ENCODE data around the gene CYP3A4. TPM values are rescaled to one million over a fixed set of nuclear protein-coding genes. Genes with fewer than 3 reads are reported as not detected.
"Not testable (repeated sequence)": the region's sequence is repeated elsewhere in the genome, so short reads cannot be mapped to it uniquely, and the experiment has no call there.

Gene CYP3A4
- total RNA-seq, 3 donors from 2014 or later (not counting 1 experiment from before 2014, with no cell fraction given), result not detected

DNA sequence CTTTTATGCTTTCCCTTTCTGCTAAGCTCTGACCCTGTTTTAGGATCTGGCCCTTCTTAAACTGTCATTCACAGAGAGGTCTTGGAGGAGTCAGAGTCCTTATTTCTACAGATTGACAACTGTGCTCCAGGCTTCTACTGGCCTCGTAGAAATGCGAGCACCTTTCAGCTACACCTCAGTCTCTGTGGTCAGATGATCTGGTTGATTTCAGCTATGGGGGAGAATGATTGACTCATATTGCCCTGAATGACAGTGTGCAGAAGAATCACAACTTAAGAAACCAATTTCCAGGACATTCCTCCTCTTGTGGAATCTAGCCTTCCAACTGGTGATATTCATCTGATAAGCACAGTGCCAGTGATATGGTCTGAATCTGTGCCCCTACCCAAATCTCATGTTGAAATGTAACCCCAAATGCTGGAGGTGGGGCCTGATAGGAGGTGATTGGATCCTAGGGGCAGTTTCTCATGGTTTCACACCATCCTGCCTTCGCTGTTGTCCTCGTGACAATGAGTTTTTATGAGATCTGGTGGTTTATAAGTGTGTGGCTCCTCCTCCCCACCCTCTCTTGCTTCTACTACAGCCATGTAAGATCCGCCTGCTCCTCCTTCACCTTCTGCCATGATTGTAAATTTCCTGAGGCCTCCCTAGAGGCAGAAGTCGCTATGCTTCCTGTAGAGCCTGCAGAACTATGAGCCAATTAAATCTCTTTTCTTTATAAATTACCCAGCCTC lies 35.0 kb downstream of the CYP3A4 start:
- no peaks in the 10 kb centered on the region for H3K9me3 ChIP-seq (ENCODE audit: control insufficient read depth, insufficient read depth, low read length)
- no peak overlapping the region for H3K4me3 Mint-ChIP-seq
- no peak overlapping the region for H3K27ac Mint-ChIP-seq
- no peak for ATAC-seq
- no peaks in the 10 kb centered on the region for H3K4me1 Mint-ChIP-seq
- no peaks in the 10 kb centered on the region for H3K36me3 ChIP-seq (ENCODE audit: control insufficient read depth, insufficient read depth, low read length)
- DNase-seq, result no peak
- H3K4me1 ChIP-seq (ENCODE audit: control insufficient read depth, insufficient read depth, low read length), result no peaks in the 10 kb centered on the region
- H3K36me3 Mint-ChIP-seq, result peaks cover 6% of the 10 kb centered on the region
- WGBS (ENCODE audit: insufficient coverage), result 89% methylated on average over 4 of the region's 6 CpGs
- H3K27ac ChIP-seq (ENCODE audit: low read length), result no peak overlapping the region
- peaks cover 15 to 57% of the 10 kb centered on the region in 2 donors for H3K27me3 Mint-ChIP-seq (ENCODE audit: low read depth in 2 of 2)
- TF ChIP-seq CTCF (IDR thresholded peaks at IDR 0.05), result no peak
- H3K9me3 Mint-ChIP-seq, result peaks cover 0 to 2% of the 10 kb centered on the region in 2 donors
- no peak overlapping the region for H3K4me3 ChIP-seq (ENCODE audit: low read length)
- no peaks in the 10 kb centered on the region for H3K27me3 ChIP-seq (ENCODE audit: control insufficient read depth, insufficient read depth, low read length)
- intact Hi-C loops (cut with micrococcal nuclease), result no loop called here

DNA sequence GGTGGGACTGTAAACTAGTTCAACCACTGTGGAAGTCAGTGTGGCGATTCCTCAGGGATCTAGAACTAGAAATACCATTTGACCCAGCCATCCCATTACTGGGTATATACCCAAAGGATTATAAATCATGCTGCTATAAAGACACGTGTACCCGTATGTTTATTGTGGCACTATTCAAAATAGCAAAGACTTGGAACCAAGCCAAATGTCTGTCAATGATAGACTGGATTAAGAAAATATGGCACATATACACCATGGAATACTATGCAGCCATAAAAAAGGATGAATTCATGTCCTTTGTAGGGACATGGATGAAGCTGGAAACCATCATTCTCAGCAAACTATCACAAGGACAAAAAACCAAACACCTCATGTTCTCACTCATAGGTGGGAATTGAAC lies 37.1 kb downstream of the CYP3A4 start:
- H3K27me3 Mint-ChIP-seq (ENCODE audit: low read depth in 2 of 2), result peaks cover 14 to 43% of the 10 kb centered on the region in 2 donors
- H3K27ac ChIP-seq (ENCODE audit: low read length); H3K36me3 ChIP-seq (ENCODE audit: control insufficient read depth, insufficient read depth, low read length); intact Hi-C loops (cut with micrococcal nuclease); H3K4me3 ChIP-seq (ENCODE audit: low read length); H3K27me3 ChIP-seq (ENCODE audit: control insufficient read depth, insufficient read depth, low read length); H3K9me3 ChIP-seq (ENCODE audit: control insufficient read depth, insufficient read depth, low read length); H3K36me3 Mint-ChIP-seq; DNase-seq; H3K27ac Mint-ChIP-seq; H3K4me1 Mint-ChIP-seq; ATAC-seq; H3K4me3 Mint-ChIP-seq; H3K4me1 ChIP-seq (ENCODE audit: control insufficient read depth, insufficient read depth, low read length); H3K9me3 Mint-ChIP-seq: not testable (repeated sequence)
- WGBS (ENCODE audit: insufficient coverage), result 92% methylated on average over 2 of the region's 3 CpGs

DNA sequence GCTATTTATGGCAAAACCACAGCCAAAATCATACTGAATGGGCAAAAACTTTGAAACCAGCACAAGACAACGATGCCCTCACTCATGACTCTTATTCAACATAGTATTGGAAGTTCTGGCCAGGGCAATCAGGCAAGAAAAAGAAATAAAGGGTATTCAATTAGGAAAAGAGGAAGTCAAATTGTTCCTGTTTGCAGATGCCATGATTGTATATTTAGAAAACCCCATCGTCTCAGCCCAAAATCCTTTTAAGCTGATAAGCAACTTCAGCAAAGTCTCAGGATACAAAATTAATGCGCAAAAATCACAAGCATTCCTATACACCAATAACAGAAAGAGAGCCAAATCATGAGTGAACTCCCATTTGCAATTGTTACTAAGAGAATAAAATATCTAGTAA lies 38.6 kb downstream of the CYP3A4 start:
- H3K27ac Mint-ChIP-seq; H3K27me3 ChIP-seq (ENCODE audit: control insufficient read depth, insufficient read depth, low read length): not testable (repeated sequence)
- WGBS (ENCODE audit: insufficient coverage), result 57% methylated on average over 2 of the region's 3 CpGs

DNA sequence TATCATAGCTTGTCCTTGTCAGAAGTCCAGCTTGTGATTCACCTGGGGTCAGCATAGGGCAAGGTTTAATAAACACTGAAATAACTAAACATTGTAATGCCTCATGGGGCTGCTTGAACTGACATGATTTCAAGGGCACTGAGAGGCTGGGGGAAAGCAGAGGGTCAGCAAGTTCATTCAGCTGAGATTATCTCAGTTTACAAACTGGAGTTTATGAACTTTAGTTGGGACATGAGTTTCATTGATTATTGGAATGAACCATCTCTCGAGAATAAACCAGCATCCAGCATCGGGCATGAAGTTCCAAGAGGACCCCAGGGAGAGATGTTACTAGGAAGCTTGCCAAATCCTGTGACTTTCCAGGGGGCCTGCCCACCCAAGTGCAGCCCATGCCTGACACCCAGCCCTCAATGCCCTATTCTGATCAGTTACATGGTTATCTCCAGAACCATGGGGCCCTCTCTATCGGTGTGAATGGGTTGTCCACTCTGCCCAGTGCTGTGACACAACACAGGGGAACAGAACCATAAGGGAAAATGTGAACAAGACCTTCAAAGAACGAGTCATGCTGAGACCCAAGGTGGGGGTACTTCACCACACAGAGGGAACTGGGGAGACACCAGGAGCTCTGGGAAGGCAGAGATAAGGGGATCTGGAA lies 41.1 kb downstream of the CYP3A4 start:
- no peak for DNase-seq
- Mint-ChIP-seq H3K4me1 (peaks cover 0 to 5% of the 10 kb centered on the region in 2 donors), H3K36me3 (peaks cover 8% of the 10 kb centered on the region), H3K4me3 (no peak overlapping the region), H3K9me3 (peaks cover 0 to 2% of the 10 kb centered on the region in 2 donors), H3K27me3 (ENCODE audit: low read depth in 2 of 2) (peaks cover 14 to 29% of the 10 kb centered on the region in 2 donors), H3K27ac (no peak overlapping the region)
- H3K27ac ChIP-seq (ENCODE audit: low read length), result no peak overlapping the region
- H3K27me3 ChIP-seq (ENCODE audit: control insufficient read depth, insufficient read depth, low read length), result no peaks in the 10 kb centered on the region
- no peak for ATAC-seq
- H3K9me3 ChIP-seq (ENCODE audit: control insufficient read depth, insufficient read depth, low read length), result no peaks in the 10 kb centered on the region
- H3K4me1 ChIP-seq (ENCODE audit: control insufficient read depth, insufficient read depth, low read length), result no peaks in the 10 kb centered on the region
- intact Hi-C loops (cut with micrococcal nuclease), result no loop called here
- 91% methylated on average over 4 of the region's 4 CpGs for WGBS (ENCODE audit: insufficient coverage)
- no peak for TF ChIP-seq CTCF (IDR thresholded peaks at IDR 0.05)
- no peak overlapping the region for H3K4me3 ChIP-seq (ENCODE audit: low read length)
- no peaks in the 10 kb centered on the region for H3K36me3 ChIP-seq (ENCODE audit: control insufficient read depth, insufficient read depth, low read length)

More for the DNA sequence above, 38.6 kb downstream of the CYP3A4 start:
- H3K9me3 ChIP-seq (ENCODE audit: control insufficient read depth, insufficient read depth, low read length); H3K36me3 Mint-ChIP-seq; H3K4me1 Mint-ChIP-seq; DNase-seq; ATAC-seq; H3K9me3 Mint-ChIP-seq; H3K4me1 ChIP-seq (ENCODE audit: control insufficient read depth, insufficient read depth, low read length); H3K36me3 ChIP-seq (ENCODE audit: control insufficient read depth, insufficient read depth, low read length); H3K4me3 ChIP-seq (ENCODE audit: low read length); intact Hi-C loops (cut with micrococcal nuclease); H3K4me3 Mint-ChIP-seq; H3K27ac ChIP-seq (ENCODE audit: low read length): not testable (repeated sequence)
- H3K27me3 Mint-ChIP-seq (ENCODE audit: low read depth in 2 of 2), result peaks cover 14 to 43% of the 10 kb centered on the region in 2 donors

Data from natural killer cell (primary cell).